GM21515 (cell line): ENCODE measurements around the gene BCAS3.

Experiments
- ATAC-seq: cut with Tn5 transposase; IDR thresholded peaks from one replicate; pipeline ENCODE4 v1.9.1; 2021; ENCODE audit not compliant: unreplicated experiment

Gene BCAS3

GRCh38 chr17:61412860-61413660 lies 735.4 kb downstream of the BCAS3 start:
- ATAC-seq, result no peak

- no peak for ATAC-seq
These were observed 736.0 kb downstream of the BCAS3 start for GRCh38 chr17:61413661-61414126.

DNA sequence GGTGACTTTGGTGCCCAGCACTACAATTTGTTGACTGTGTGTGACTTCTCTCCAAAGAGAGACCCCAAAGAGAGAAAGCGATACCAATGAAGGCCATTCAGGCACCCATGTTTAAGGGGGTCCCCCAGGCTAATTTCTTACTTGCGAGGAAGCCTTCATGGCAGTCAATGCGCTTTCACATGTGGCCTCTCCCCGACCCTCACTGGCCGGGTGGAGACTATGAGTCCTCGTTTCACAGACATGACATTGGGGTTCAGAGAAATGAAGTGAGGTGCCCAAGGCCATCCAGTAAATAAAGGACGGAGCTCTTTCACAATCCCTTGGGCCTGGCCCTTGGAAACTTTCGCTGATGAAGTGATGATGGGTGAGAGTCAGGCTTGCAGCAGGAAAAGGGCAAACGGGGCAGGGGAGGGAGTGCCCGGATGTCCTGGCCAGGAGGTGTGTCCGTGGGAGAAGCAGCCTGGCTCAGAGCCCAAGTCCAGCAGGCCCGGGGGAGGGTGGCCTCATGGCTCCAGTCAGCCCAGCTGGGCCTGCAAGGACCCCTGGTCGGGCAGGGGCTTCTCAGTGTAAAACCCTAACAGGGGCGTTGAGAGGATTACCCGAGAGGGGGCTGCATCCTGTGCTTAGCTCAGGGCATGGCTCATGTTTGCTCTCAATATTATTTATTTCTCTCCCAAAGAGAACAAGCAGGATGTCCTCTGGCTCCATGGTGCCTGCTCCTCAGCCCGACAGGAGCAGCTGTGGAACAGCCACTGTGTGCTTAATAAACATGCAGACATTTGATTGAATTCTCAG lies 736.7 kb downstream of the BCAS3 start:
- no peak for ATAC-seq

GRCh38 chr17:61414936-61415251 lies 737.2 kb downstream of the BCAS3 start:
- no peak for ATAC-seq

DNA sequence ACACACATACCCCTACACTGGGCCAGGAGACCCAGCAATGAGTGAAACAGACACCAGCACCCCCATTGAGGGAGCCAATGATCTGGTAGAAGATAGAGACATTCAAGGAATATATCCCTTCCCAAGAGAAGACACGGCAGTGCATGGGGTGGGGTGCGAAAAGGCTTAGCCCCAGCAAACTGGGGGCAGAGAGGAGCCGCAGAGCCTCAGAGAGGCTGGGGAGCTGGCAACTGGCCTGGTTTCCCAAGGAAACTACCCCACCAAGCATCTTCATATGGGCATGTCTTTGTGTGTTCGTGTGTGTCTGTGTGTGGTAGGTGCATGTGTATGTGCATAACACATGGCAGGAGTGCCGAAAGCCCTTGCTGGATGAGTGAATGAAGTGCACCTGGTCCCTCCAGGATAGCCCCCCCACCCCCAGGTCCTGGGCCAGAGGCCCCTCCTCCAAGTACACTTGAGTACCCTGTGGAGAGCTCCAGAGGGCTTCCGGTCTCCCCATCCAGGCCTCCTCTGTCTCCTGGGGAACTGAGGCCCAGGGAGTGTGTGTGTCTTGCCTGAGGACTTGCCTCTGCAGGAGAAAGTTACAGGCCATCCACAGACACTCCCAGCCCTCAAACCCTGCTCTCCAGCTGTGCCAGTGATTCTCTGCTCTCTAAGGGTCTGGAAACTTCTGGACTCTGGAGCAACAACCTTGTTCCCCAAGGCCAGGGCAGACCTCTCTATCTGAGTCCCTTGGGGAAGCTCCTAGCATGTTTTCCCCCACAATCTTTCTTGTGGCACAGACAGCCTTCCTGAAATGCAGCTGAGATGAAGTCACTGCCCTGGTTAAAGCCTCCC lies 737.9 kb downstream of the BCAS3 start:
- no peak for ATAC-seq

DNA sequence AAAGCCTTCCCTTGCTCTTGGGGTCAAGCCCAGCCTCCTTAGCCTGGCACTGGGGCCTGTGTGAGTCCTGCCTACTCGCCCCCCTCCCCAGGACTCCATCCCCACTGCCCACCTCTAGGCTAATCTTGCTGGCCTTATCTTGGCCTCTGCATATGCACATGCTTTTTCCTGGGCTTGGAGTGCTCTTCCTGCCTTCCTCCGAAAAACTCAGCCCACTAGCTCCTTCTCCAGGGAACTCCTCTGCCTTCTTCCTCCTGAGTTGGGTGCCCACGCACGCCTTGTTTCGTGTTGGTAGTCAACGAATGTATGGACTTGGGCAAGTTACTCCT lies 738.5 kb downstream of the BCAS3 start:
- ATAC-seq, result no peak

GRCh38 chr17:61416540-61417363 lies 739.1 kb downstream of the BCAS3 start:
- ATAC-seq, result no peak

DNA sequence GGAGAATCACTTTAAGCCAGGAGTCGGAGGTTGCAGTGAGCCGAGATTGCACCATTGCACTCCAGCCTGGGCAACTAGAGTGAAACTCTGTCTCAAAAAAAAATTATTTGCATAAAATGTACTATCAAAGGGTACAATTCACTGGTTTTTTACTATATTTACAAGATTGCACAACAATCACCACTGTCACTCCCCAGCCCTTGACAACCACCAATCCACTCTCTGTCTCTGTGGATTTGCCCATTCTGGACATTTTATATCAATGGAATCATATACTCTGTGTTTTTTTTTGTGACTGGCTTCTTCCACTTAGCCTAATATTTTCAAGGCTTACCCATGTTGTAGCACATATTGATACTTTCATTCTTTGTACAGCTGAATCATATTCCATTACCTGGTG lies 740.8 kb downstream of the BCAS3 start:
- ATAC-seq, result no peak

GRCh38 chr17:61419496-61420046 lies 741.9 kb downstream of the BCAS3 start:
- no peak for ATAC-seq

GRCh38 chr17:61420052-61420451 lies 742.4 kb downstream of the BCAS3 start:
- no peak for ATAC-seq

DNA sequence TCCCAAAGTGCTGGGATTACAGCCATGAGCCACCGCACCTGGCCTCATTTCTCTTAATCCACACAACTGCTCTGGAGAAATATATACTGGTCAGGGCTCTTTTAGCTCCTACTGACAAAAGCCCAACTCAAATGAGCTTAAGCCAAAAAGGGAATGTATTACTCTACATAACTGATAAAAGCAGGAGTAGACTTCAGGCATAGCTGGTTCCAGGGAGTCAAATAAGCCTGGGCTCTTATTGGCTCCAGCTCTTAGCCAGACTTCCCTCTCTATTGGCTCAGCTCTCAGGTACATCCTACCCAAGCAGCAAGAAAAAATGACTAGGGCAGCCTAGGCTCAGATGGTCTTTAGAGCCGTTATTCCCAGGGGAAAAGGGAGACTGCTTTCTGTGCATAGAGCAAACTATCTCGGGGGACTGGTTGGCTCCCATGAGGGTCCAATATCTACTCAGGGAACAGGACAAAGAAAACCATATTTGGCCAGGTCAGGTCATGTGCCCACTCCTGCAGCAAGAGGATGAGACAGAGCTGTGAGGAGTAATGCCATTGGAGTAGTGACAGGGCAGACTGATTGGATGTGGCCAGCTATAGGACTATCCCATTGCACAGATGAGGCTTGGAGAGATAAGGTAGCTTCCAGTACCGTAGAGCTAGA lies 743.2 kb downstream of the BCAS3 start:
- ATAC-seq, result no peak

DNA sequence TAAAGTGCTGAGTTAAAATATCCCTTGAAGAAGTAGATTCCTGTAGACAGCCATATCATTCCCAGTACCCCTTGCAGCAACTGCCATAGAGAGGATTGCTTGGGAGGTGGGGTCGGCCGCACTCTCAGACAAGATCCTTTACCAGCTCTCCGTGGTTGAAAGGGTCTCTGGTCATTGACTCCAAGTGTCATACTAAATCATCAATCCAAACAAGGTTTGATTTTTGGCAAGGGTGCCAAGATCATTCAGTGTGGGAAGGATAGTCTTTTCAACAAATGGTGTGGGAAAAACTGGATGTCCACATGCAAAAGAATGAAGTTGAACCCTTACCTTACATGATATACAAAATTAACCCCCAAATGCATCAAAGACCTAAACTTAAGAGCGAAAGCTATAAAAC lies 743.8 kb downstream of the BCAS3 start:
- ATAC-seq, result no peak

- no peak for ATAC-seq
These were observed 744.6 kb downstream of the BCAS3 start for GRCh38 chr17:61422116-61422799.

DNA sequence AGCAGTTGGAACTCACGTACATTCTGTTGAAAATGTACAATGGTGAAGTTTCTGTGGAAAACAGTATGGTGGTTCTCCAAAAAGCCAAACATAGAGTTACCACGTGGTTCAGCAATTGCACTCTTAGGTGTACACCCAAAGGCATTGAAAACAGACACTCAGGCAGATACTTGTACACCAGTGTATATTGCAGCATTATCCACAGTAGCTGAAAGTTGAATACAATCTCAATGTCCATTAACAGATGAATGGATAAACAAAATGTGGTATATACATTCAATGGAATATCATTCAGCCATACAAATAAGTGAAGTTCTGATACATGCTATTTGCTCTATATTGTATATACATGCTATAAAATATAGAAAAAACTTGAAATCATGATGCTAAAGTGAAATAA lies 745.2 kb downstream of the BCAS3 start:
- ATAC-seq, result no peak

GRCh38 chr17:61423967-61424649 lies 746.5 kb downstream of the BCAS3 start:
- no peak for ATAC-seq

- ATAC-seq, result no peak
These were observed 748.2 kb downstream of the BCAS3 start for GRCh38 chr17:61425682-61426481.

GRCh38 chr17:61426482-61427304 lies 749.0 kb downstream of the BCAS3 start:
- ATAC-seq, result no peak
